ENCODE measurements around the gene MPPED1.

Gene MPPED1

DNA sequence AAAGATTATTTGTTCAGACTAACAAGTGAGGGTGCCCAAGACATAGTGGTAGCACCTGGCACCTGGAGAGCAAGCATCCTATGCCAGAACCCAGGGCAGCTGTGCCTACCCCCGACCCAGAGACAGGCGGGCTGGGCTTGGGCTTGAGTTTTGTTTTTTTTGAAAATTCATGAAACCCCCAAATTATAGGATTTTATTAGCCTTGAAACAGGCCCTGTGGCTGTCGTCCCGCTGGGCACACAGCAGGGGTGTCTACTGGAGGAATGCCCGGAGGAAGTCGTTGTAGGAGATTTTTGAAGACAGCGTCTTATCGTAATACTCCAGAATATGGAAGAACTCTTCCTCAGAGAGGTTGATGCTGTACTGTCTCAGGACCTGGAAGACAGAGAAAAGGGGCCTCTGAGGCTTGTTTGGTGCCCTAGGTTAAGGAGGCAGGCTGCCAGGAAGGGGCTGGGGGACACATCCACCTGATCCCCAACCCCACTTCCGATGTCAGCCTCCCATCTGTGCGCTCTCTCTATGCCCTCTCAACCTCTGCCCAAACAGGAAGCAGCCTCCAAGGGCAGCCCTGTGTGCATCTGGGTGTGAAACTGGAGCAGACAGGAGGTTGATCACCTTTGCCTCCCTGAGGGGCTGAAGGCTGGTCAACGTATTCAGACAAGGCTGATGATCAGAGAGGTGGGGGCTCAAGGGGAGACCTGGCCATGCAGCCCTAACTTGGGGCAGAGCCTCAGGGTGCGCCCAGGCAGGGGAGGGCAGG, 117.0 kb downstream of the MPPED1 start:
- Histone ChIP-seq H3K27me3 (ENCODE audit: insufficient read depth, low read length, poor library complexity, severe bottlenecking) (no peaks in the 10 kb centered on the region), H4K20me1 (ENCODE audit: insufficient read depth, low read length, poor library complexity, severe bottlenecking) (no peaks in the 10 kb centered on the region), H3K9ac (ENCODE audit: low read depth, low read length, poor library complexity, severe bottlenecking) (no peak overlapping the region), H3F3A (ENCODE audit: low read depth) (no peaks in the 10 kb centered on the region), H2AFZ (ENCODE audit: low read length) (no peak overlapping the region; the same call in 1 of the 2 replicates), H3K9me3 (ENCODE audit: insufficient read depth, low read depth, low read length) (no peaks in the 10 kb centered on the region), H3K9me2 (replicated peaks; ENCODE audit: low read depth, low read length) (no peaks in the 10 kb centered on the region), H3K36me3 (ENCODE audit: insufficient read depth, low read length) (no peaks in the 10 kb centered on the region), H3K4me2 (ENCODE audit: low read depth, low read length, poor library complexity, severe bottlenecking) (no peak overlapping the region), H3K79me2 (ENCODE audit: insufficient read depth, low read length) (no peaks in the 10 kb centered on the region), H3K4me1 (ENCODE audit: insufficient read depth, low read length, poor library complexity, severe bottlenecking) (peaks cover 2% of the 10 kb centered on the region), H3K4me3 (ENCODE audit: low read length, poor library complexity, severe bottlenecking) (no peak overlapping the region)
- no peak for TF ChIP-seq EZH2phosphoT487 (IDR thresholded peaks at IDR 0.05; ENCODE audit: borderline replicate concordance)
- TF ChIP-seq, protein P1, sequence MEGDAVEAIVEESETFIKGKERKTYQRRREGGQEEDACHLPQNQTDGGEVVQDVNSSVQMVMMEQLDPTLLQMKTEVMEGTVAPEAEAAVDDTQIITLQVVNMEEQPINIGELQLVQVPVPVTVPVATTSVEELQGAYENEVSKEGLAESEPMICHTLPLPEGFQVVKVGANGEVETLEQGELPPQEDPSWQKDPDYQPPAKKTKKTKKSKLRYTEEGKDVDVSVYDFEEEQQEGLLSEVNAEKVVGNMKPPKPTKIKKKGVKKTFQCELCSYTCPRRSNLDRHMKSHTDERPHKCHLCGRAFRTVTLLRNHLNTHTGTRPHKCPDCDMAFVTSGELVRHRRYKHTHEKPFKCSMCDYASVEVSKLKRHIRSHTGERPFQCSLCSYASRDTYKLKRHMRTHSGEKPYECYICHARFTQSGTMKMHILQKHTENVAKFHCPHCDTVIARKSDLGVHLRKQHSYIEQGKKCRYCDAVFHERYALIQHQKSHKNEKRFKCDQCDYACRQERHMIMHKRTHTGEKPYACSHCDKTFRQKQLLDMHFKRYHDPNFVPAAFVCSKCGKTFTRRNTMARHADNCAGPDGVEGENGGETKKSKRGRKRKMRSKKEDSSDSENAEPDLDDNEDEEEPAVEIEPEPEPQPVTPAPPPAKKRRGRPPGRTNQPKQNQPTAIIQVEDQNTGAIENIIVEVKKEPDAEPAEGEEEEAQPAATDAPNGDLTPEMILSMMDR (conservative IDR thresholded peaks at IDR 0.05; ENCODE audit: low read length), result no peak

DNA sequence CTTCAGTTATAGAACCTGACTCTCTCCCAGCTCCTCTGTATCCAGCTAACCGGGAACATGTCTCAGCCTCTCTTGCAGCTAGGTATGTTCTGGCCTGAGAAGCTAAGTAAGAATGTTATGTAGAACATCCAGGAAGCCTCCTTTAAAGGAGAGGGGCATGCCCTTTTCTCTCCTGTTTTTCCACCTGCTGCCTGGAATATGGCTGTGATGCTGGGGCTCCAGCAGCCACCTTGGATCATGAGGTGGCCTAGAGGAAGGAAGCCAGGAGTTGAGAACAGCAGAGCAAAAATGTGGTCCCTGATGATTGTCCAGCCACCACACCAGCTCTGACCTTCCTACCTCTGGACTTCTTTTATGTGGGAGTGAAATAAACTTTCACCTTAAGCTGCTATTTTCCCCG, 117.6 kb downstream of the MPPED1 start:
- Histone ChIP-seq H3K9me3 (ENCODE audit: insufficient read depth, low read depth, low read length) (no peaks in the 10 kb centered on the region), H3K4me1 (ENCODE audit: insufficient read depth, low read length, poor library complexity, severe bottlenecking) (peaks cover 2% of the 10 kb centered on the region), H3F3A (ENCODE audit: low read depth) (no peaks in the 10 kb centered on the region), H3K9me2 (replicated peaks; ENCODE audit: low read depth, low read length) (no peaks in the 10 kb centered on the region), H3K4me3 (ENCODE audit: low read length, poor library complexity, severe bottlenecking) (no peak overlapping the region), H3K79me2 (ENCODE audit: insufficient read depth, low read length) (no peaks in the 10 kb centered on the region), H3K36me3 (ENCODE audit: insufficient read depth, low read length) (no peaks in the 10 kb centered on the region), H3K27me3 (ENCODE audit: insufficient read depth, low read length, poor library complexity, severe bottlenecking) (no peaks in the 10 kb centered on the region), H4K20me1 (ENCODE audit: insufficient read depth, low read length, poor library complexity, severe bottlenecking) (no peaks in the 10 kb centered on the region), H3K9ac (ENCODE audit: low read depth, low read length, poor library complexity, severe bottlenecking) (no peak overlapping the region), H3K4me2 (ENCODE audit: low read depth, low read length, poor library complexity, severe bottlenecking) (no peak overlapping the region), H2AFZ (ENCODE audit: low read length) (no peak overlapping the region)
- TF ChIP-seq, protein P1 (conservative IDR thresholded peaks at IDR 0.05; ENCODE audit: low read length), result no peak
- TF ChIP-seq EZH2phosphoT487 (IDR thresholded peaks at IDR 0.05; ENCODE audit: borderline replicate concordance), result no peak

DNA sequence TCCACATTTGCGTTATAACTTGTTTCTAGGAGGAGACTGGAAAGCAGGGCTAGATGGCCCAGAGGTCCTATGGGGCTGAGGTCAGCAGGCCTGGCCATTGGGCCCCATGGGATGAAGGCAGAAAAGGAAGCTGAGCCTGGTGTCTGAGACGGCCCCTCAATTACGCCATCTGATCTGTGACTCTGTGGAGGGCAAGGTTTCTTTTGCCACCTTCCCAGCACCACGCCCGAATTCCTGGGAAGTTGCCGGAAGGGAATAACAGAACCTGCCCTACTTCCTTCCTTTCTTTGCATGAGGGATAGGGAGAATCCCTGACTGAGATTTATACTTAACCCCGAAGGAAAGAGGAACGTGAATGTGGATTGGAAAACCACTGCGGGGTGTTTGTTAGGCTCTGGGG, 118.1 kb downstream of the MPPED1 start:
- no peak overlapping the region for H3K4me3 ChIP-seq (ENCODE audit: low read length, poor library complexity, severe bottlenecking)
- no peak overlapping the region for H3K9ac ChIP-seq (ENCODE audit: low read depth, low read length, poor library complexity, severe bottlenecking)
- no peaks in the 10 kb centered on the region for H4K20me1 ChIP-seq (ENCODE audit: insufficient read depth, low read length, poor library complexity, severe bottlenecking)
- H2AFZ ChIP-seq (ENCODE audit: low read length), result no peak overlapping the region
- no peaks in the 10 kb centered on the region for H3F3A ChIP-seq (ENCODE audit: low read depth)
- H3K9me3 ChIP-seq (ENCODE audit: insufficient read depth, low read depth, low read length), result no peaks in the 10 kb centered on the region
- H3K36me3 ChIP-seq (ENCODE audit: insufficient read depth, low read length), result no peaks in the 10 kb centered on the region
- H3K79me2 ChIP-seq (ENCODE audit: insufficient read depth, low read length), result no peaks in the 10 kb centered on the region
- H3K27me3 ChIP-seq (ENCODE audit: insufficient read depth, low read length, poor library complexity, severe bottlenecking), result no peaks in the 10 kb centered on the region
- H3K4me1 ChIP-seq (ENCODE audit: insufficient read depth, low read length, poor library complexity, severe bottlenecking), result peaks cover 2% of the 10 kb centered on the region
- H3K4me2 ChIP-seq (ENCODE audit: low read depth, low read length, poor library complexity, severe bottlenecking), result no peak overlapping the region
- TF ChIP-seq, protein P1 (conservative IDR thresholded peaks at IDR 0.05; ENCODE audit: low read length), result no peak
- TF ChIP-seq EZH2phosphoT487 (IDR thresholded peaks at IDR 0.05; ENCODE audit: borderline replicate concordance), result no peak
- no peaks in the 10 kb centered on the region for H3K9me2 ChIP-seq (replicated peaks; ENCODE audit: low read depth, low read length)

Measured in Loucy (cell line).